IPS-15b (cell line): Measurements from ENCODE around the gene CCND3.

Experiments used
- H3K27me3 ChIP-seq: one replicate; pipeline ENCODE4 v1.6.1; 2013; ENCODE audit warnings: low read length; ENCODE audit not compliant: control insufficient read depth, insufficient read depth
- H3K36me3 ChIP-seq: one replicate; pipeline ENCODE4 v1.6.1; 2013; ENCODE audit warnings: low read length; ENCODE audit not compliant: control insufficient read depth, insufficient read depth
- H3K4me1 ChIP-seq: one replicate; pipeline ENCODE4 v1.6.1; 2013; ENCODE audit warnings: mild to moderate bottlenecking, low read length; ENCODE audit not compliant: control insufficient read depth, insufficient read depth
- H3K4me3 ChIP-seq: one replicate; pipeline ENCODE4 v1.5.1; 2013; ENCODE audit warnings: low read depth, low read length
- H3K9ac ChIP-seq: one replicate; pipeline ENCODE4 v1.6.1; 2013; ENCODE audit warnings: low read depth, mild to moderate bottlenecking, low read length
- H3K9me3 ChIP-seq: one replicate; pipeline ENCODE4 v1.6.1; 2013; ENCODE audit warnings: mild to moderate bottlenecking, low read length; ENCODE audit not compliant: control insufficient read depth, insufficient read depth

The CCND3 gene

DNA sequence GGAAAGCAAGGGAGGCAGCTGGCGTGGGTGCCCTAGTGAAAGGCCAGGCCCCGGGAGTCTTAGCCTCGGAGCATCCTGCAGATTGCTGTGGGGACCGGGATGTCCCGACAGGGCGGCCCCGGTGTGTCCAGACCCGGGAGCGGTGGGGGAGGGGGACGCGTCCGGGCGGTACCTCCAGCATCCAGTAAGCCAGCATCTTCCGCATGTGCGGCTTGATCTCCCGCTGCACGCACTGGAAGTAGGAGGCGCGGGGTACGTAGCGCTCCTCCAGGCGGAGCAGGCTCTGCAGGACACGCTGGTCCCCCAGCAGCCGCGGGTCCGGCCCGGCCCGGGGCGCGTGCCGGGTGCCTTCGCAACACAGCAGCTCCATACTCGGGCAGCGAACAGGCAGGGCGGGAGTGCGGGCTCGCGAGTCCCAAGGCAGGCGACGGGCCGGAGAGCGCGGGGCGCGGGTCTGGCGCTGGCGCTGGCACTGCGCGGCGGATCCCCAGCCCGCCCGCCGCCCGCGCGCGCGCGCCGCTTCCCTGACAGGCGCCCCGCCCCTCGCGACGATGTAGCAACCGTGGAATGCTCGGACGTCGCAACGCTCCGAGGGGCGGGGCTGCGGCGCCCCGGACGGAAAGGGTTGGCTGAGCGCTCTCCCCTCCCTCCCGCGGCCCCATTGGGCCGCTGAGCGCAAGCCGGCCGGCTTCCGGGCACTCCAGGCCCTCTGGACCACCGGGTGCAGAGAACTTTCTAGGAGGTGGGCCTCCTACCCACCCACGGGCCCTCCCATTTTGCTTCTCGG lies at the start of gene CCND3:
CCND3 (minus strand) TSS at position 529 of the 787 bp plus-strand sequence; CDS start at position 370, 159 bp downstream.
- Histone ChIP-seq H3K4me3 (peak within 1 kb of the TSS; percentile 89), H3K9ac (no peak within 1 kb of the TSS), H3K4me1 (peaks cover 20% of the 10 kb centered on the region), H3K27me3 (no peaks in the 10 kb centered on the region), H3K9me3 (no peaks in the 10 kb centered on the region), H3K36me3 (peaks cover 4% of the 10 kb centered on the region)

- no peaks in the 10 kb centered on the region for H3K9me3 ChIP-seq
- H3K36me3 ChIP-seq, result no peaks in the 10 kb centered on the region
- no peak overlapping the region for H3K4me3 ChIP-seq
- no peak overlapping the region for H3K9ac ChIP-seq
- H3K4me1 ChIP-seq, result no peaks in the 10 kb centered on the region
- H3K27me3 ChIP-seq, result no peaks in the 10 kb centered on the region
Observed at GRCh38 chr6:41986339-41986738, 44.7 kb upstream of the CCND3 start.

- Histone ChIP-seq H3K27me3 (no peaks in the 10 kb centered on the region), H3K4me3 (no peak overlapping the region), H3K9me3 (no peaks in the 10 kb centered on the region), H3K9ac (no peak overlapping the region), H3K4me1 (no peaks in the 10 kb centered on the region), H3K36me3 (no peaks in the 10 kb centered on the region)
Observed at GRCh38 chr6:41984623-41985022, 43.0 kb upstream of the CCND3 start.

GRCh38 chr6:41976794-41977484 lies 35.3 kb upstream of the CCND3 start:
- Histone ChIP-seq H3K9ac (no peak overlapping the region), H3K9me3 (no peaks in the 10 kb centered on the region), H3K27me3 (no peaks in the 10 kb centered on the region), H3K4me1 (no peaks in the 10 kb centered on the region), H3K36me3 (no peaks in the 10 kb centered on the region), H3K4me3 (no peak overlapping the region)

DNA sequence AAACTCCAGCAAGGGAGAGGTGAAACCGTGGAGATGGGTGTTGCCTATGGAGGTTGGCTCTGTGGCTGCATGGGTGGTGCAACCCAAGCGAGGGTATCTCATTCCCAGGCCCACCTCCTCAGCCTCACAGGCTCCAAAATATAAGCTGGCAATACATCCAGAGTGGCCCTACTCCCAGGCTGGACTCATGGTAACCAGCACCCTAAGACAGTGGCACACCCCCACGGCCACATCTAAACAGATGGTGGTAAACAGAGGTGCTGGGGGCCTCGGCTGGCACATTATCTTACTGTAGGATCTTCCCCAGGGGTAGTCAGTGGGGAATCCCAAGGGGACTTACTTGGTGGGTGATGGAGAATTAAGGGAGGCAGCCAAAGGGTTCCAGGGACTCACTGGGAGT lies 33.7 kb upstream of the CCND3 start:
- Histone ChIP-seq H3K4me1 (no peaks in the 10 kb centered on the region), H3K9ac (no peak overlapping the region), H3K4me3 (no peak overlapping the region), H3K27me3 (no peaks in the 10 kb centered on the region), H3K9me3 (no peaks in the 10 kb centered on the region), H3K36me3 (no peaks in the 10 kb centered on the region)

- no peak overlapping the region for H3K9ac ChIP-seq
- no peaks in the 10 kb centered on the region for H3K27me3 ChIP-seq
- no peaks in the 10 kb centered on the region for H3K9me3 ChIP-seq
- H3K4me3 ChIP-seq, result no peak overlapping the region
- H3K36me3 ChIP-seq, result no peaks in the 10 kb centered on the region
- H3K4me1 ChIP-seq, result no peaks in the 10 kb centered on the region
Observed at GRCh38 chr6:41974281-41974825, 32.7 kb upstream of the CCND3 start.

- H3K4me3 ChIP-seq, result no peak overlapping the region
- H3K9ac ChIP-seq, result no peak overlapping the region
- no peaks in the 10 kb centered on the region for H3K4me1 ChIP-seq
- H3K36me3 ChIP-seq, result no peaks in the 10 kb centered on the region
- H3K9me3 ChIP-seq, result no peaks in the 10 kb centered on the region
- no peaks in the 10 kb centered on the region for H3K27me3 ChIP-seq
Observed at GRCh38 chr6:41972826-41973225, 31.2 kb upstream of the CCND3 start.

DNA sequence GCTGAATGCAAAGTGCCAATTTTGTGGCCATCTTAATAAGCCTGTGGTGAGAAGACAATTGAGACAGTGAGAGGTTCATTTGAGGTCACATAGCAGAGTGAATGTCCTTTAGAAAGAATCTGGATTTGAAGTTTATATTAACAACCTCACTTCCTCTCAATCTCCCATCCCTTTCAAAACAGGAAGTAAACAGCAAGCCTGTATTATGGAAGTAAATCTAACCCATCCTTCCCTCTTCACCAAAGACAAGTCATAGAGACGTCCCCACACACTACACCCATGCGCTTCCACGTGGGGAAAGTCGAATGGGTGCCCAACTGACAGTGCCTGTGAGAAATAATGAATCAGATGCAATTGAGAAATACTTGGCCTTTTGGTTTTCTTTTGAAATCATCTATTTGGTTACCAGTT lies 28.8 kb upstream of the CCND3 start:
- H3K9ac ChIP-seq, result no peak overlapping the region

GRCh38 chr6:41967312-41968287 lies 26.0 kb upstream of the CCND3 start:
- H3K4me3 ChIP-seq, result no peak overlapping the region
- H3K9ac ChIP-seq, result no peak overlapping the region
- H3K36me3 ChIP-seq, result no peaks in the 10 kb centered on the region
- H3K4me1 ChIP-seq, result peaks cover 17% of the 10 kb centered on the region
- no peaks in the 10 kb centered on the region for H3K9me3 ChIP-seq
- no peaks in the 10 kb centered on the region for H3K27me3 ChIP-seq

More for the DNA sequence above, 28.8 kb upstream of the CCND3 start:
- no peaks in the 10 kb centered on the region for H3K27me3 ChIP-seq
- H3K9me3 ChIP-seq, result no peaks in the 10 kb centered on the region
- no peak overlapping the region for H3K4me3 ChIP-seq
- H3K36me3 ChIP-seq, result no peaks in the 10 kb centered on the region
- H3K4me1 ChIP-seq, result peaks cover 17% of the 10 kb centered on the region

- H3K27me3 ChIP-seq, result no peaks in the 10 kb centered on the region
- no peak overlapping the region for H3K9ac ChIP-seq
- H3K9me3 ChIP-seq, result no peaks in the 10 kb centered on the region
- H3K4me1 ChIP-seq, result peaks cover 17% of the 10 kb centered on the region
- H3K36me3 ChIP-seq, result no peaks in the 10 kb centered on the region
- H3K4me3 ChIP-seq, result no peak overlapping the region
Observed at GRCh38 chr6:41966961-41967311, 25.3 kb upstream of the CCND3 start.

DNA sequence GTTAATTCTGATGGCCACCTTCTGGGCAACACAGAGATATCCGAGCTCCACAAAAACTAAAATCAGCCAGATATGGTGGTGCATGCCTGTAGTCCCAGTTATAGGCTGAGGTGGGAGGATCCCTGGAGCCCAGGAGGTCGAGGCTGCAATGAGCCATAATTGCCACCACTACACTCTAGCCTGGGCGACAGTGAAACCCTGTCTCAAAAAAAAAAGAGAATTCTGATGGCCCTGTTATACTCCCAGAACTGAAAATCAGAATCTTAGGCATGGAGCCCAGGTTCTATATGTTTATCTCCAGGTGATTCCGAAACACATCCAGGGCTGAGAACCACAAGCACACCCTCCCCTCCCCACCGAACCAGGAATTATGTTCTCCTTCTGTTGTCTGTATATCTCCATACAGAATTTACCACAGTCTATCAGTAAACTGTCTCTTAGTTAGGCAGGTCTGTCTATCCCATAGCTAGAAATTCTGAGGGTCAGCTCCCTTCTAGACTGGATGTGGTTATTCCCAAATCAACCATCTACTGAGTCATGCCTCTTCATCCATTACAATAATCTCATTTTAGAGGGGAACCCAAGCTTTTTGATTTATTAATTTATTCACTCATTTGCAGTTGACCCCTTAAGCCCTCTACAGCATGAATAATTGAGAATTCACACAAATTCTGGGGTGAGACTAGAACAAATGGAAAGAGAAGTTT lies 24.8 kb upstream of the CCND3 start:
- no peaks in the 10 kb centered on the region for H3K9me3 ChIP-seq
- H3K27me3 ChIP-seq, result no peaks in the 10 kb centered on the region
- no peak overlapping the region for H3K4me3 ChIP-seq
- H3K4me1 ChIP-seq, result peaks cover 19% of the 10 kb centered on the region
- no peaks in the 10 kb centered on the region for H3K36me3 ChIP-seq
- H3K9ac ChIP-seq, result no peak overlapping the region
